Measurements from ENCODE around the gene RMRP. TPM values are rescaled to one million over a fixed set of nuclear protein-coding genes. Genes with fewer than 3 reads are reported as not detected.

The RMRP gene
- total RNA-seq (2014; rRNA removed; shearing (Covaris generic)), result 4,639 and 15,849 TPM in 2 replicates

DNA sequence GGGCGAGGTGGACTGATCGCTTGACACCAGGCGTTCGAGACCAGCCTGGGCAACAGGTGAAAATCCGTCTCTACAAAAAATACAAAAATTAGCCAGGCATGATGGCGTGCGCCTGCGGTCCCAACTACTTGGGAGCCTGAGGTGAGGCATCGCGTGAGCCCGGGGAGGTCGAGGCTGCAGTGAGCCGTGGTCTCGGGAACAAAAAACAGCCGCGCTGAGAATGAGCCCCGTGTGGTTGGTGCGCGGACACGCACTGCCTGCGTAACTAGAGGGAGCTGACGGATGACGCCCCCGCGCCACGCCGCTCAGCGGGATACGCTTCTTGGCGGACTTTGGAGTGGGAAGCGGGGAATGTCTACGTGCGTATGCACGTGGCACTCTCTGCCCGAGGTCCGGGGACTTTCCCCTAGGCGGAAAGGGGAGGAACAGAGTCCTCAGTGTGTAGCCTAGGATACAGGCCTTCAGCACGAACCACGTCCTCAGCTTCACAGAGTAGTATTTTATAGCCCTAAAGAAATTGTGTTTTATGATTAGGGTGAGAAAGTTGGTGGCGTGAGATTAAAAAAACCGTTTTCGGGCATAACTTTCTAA, at the start of gene RMRP:
RMRP (minus strand) TSS at position 474 of the 591 bp plus-strand sequence.
- peak; percentile 100 for DNase-seq (ENCODE audit: low spot score)

- no peak for DNase-seq (ENCODE audit: low spot score)
Observed at GRCh38 chr9:35706951-35707350, 49.1 kb upstream of the RMRP start.

DNA sequence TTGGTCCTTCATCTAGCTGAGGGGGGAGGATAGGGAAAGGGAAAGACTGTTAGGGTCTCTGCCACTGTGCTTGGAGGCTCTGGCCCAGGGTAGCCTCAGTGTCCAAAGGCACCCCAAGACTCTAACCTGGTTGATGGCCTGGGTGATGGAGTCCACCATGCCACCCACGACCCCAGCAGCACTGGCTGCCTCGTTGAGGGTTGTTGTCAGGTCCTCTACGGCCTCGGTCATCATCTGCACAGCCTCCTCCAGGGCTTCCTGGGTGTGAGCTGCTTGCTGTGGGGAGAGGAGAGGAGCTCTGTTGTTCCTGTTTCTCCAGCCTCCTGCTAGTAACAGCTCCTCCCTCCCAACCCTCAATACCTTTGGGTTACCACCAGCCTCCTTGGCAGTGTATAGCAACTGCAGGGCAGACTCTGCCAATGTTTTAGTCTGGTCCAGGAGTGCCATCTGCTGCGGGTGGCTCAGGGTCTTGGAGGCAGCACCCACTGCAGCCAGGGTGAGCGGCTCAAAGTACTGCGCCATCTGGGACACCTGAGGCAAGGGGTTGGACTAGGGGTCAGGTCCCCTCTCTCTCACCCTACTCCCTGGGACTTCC, 48.1 kb upstream of the RMRP start:
- DNase-seq (ENCODE audit: low spot score), result no peak

DNA sequence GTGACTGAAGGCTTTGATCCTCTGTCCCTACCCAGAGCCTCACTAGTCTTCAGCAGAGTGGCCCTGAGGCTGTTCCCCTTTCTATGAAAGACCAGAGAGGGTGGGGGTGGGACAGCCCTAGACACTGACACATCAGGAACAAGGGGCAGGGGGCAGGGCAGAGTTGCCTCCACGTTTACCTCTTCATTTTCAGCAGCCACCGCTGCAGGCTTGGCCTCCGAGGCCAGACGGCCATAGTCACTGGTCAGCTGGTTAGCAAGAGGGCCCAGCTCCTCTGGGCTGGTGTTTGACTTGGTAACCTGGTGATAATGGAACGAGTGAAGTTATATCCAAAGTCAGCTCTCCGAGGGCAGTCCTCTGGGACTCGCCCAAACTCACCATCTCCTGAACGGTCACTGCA, 47.6 kb upstream of the RMRP start:
- no peak for DNase-seq (ENCODE audit: low spot score)

DNA sequence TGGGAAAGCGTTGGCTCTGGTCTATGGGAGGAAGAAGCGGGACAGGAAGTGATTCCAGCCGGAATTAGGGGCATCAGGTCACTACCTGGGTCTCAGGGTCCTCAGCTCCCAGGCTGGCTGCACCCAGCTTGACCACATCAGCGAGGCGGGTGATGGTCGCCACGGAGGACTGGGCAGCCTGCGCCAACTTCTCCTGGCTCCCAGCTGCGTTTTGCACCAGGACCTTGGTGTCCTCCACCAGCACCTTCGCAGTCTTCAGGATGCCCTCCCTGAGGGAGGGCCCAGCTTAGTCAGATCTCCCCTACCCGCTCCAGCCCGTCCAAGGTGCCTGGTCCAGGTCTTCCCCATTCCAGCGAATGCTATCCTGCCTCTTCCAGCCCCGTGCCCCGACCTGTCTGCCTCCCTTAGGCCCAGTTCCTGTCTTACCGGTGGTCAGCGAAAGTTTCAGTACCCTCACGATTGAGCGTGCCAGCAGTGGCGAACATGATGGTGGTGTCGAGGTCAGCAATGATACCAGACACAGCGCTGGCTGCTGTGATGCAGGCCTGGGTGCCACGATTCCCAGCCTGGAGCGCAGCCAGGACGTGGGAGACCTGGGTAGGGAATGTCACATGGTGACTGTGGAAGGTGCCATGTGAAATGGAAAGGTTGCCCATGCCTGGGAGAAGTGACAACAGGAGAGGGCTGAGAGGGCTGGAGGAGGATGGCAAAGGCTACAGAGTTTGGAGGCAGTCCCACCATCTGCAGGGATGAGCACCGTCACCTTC, 46.3 kb upstream of the RMRP start:
- DNase-seq (ENCODE audit: low spot score), result no peak

GRCh38 chr9:35702696-35703095, 44.9 kb upstream of the RMRP start:
- DNase-seq (ENCODE audit: low spot score), result no peak

DNA sequence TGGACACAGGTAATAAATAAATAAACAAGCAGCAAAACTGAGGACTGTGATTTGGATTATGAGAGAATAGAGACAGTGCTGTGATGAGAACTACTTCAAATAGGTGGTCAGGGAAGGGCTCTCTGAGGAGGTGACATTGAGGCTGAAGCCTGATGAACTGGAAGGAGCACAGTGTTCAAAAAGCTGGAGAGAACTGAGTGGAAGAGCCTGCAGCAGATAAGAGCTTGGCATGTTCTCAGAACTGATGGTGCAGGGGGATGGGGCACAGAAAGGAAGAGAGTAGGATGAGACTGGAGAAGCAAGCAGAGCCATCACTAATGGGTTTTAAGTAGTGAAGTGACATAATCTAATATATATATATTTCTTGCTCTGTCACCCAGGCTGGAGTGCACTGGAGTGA, 43.1 kb upstream of the RMRP start:
- DNase-seq (ENCODE audit: low spot score), result no peak

GRCh38 chr9:35700031-35700430, 42.2 kb upstream of the RMRP start:
- no peak for DNase-seq (ENCODE audit: low spot score)

- DNase-seq (ENCODE audit: low spot score), result no peak
Observed at GRCh38 chr9:35698231-35698630, 40.4 kb upstream of the RMRP start.

DNA sequence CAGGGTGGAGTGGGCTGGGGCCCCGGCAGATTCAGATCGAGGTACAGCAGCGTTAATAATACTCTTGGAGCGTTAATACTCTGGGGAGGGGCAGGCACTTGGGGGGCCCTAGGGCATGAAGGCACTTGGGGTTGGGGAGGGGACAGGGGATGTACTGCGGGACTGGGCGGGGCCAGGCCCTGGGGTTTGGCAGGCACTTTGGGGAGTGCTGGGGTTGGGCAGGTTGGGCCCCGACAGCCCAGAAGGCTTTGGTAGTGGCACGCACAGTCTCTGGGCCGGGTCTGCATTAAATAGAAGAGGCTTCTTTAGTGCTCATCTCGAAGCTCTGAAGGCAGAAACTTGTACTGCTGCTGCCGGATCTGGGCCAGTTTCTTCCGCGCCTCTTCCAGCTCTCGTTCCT, 39.7 kb upstream of the RMRP start:
- DNase-seq (ENCODE audit: low spot score), result no peak

DNA sequence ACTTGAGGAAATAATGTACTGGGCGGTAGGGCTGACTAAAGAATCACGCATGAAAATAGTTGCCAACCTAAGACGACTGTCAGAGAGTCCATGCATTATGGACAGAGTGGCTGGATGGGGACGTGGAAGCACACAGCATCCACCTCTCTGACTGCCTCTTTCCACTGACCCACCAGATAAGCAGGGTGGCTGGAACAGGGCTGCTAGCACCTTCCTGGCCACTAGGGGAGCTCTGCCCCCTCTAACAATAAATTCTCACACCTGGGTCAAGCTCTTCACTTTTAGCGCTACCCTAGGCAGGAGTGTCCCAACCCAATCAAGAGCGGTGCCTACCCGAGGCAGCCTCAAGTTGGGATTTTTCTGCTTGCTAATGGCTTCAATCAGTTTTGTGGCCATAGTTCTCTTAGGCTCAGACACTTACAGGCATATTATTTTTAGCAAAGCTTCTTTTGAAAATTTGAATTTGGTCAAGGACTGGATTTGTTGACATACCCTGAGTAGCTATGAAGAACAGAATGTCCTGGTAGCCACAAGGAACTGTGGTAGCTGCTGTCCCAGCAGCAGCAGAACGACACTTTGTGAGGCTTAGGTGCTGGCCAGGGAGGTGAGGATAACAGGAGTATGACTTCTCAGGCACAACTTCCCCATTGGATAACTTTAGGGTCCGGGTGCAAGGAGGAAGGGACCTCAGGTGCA, 38.8 kb upstream of the RMRP start:
- DNase-seq (ENCODE audit: low spot score), result peak; percentile 39

DNA sequence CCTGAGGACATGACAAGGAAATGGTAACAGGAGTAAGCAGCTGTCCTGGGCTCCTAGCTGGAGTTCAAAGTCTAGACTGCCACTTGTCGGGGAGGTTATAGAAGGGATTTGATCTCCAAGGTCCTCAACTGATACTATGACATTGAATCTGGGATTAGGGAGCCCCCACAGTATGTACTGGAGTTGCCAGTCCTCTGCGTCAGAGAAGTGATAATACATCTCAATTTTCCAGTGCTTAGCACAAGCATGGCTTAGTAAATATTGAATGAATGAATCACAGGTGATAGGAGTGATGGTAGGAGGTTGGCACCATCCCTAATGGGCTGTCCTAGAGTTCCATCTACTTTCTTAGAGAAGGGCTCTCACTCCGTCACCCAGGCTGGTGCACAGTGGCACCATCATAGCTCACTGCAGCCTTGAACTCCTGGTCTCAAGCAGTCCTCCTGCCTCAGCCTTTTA, 38.2 kb upstream of the RMRP start:
- DNase-seq (ENCODE audit: low spot score), result no peak

DNA sequence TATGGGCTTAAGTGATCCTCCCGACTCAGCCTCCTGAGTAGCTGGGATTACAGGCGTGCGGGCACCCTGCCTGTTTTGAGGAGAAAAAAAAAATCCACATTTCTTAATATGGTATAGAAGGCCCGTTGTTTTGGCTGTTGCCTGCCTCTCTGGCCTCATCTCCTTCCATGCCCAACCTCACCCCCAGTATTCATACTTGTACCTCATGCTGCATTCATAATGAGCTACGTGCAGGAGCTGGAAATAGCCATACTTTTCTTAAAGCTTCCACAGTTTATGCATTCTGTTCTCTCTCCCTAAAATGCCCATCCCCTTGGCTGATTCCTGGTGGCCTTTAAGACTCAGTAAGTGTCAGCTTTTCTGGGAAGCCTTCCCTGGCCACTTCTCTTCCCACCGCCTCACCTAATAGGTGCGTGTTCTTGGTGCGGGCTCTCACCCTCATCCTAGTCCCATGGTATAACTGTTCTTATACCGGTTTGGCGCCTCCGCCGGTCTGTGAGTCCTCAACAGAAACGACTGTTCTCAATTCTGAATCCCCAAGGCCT, 34.0 kb upstream of the RMRP start:
- DNase-seq (ENCODE audit: low spot score), result no peak

- no peak for DNase-seq (ENCODE audit: low spot score)
Observed at GRCh38 chr9:35691334-35691650, 33.5 kb upstream of the RMRP start.

DNA sequence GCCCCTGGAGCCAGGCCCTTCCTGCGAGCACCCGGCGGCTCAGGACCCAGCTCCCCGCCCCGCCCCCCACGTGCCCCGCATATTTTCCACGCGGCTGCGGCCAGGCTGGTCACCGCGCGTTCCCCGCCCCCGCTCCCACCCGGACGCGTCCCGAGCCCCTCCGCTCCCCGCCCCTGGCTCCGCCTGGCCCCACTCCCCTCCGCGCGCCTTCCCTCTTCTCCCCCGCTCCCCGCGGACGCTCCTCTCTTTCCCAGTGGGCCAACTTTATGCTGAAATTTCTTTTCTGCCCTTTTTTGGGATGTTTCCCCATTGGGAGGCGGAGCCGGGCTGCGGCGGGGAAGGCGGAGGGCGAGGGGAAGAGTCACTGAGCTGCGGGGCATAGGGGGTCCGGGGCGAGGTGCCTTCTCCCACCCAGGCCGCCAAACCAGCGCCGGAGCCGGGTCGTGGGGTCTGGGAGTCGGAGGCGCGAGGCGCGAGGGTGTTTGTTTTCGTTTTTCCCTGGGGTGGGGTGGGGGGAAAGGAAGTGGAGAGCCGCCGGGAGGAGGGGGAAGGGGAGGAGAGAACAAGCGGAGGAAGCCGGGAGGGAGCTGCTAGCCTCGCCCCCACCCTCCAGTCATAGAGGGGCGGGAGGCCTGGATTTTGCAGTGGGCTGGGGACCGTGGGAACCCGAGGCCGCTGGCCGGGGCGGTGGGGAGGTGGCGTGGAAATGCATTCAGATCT, 33.0 kb upstream of the RMRP start:
- peak; percentile 60 for DNase-seq (ENCODE audit: low spot score)

- no peak for DNase-seq (ENCODE audit: low spot score)
Observed at GRCh38 chr9:35690294-35690613, 32.4 kb upstream of the RMRP start.

- no peak for DNase-seq (ENCODE audit: low spot score)
Observed at GRCh38 chr9:35689542-35690293, 31.9 kb upstream of the RMRP start, which contains the start of gene TPM2. TSS of gene TPM2 (minus strand) at chr9:35689925. CDS start at chr9:35689817, 108 bp downstream.

GRCh38 chr9:35688558-35689541, 31.0 kb upstream of the RMRP start:
- DNase-seq (ENCODE audit: low spot score), result peak; percentile 93

DNA sequence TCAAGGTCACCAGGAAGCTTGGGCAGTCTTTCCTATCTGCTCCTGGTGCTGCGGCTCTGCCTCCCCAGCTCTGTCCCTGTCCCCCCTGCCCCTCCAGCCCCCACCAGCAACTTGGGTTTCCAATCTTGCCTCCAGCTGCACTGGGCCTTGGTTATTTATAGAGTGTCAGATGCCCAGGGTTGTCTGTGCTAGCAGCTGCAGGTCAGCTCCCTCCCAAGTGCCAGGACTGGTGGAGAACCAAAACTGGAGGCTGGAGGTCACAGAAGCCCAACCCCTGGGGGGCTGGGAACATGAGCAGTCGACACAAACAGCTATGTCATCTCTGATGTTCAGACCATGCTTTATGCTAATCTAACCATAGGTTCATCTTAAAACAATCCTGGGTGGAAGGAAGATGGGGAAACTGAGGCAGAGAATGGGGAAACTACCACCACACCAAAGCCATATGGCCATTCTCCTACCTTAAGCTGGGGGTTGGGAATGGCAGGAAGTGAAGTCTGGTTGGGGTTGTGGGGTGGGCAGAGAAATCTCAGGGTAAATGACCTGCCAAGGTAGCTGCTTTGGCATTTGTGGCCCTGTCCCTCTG, 30.2 kb upstream of the RMRP start:
- DNase-seq (ENCODE audit: low spot score), result no peak
